ENCODE measurements around the gene TBCC.

GRCh38 chr6:42791706-42792320 lies 45.9 kb upstream of the TBCC start:
- TF ChIP-seq CTCF (IDR thresholded peaks at IDR 0.05; ENCODE audit: low read length) (no peak), EZH2 (IDR thresholded peaks at IDR 0.05; ENCODE audit: borderline replicate concordance, low read length) (no peak)

Data from OCI-LY1 (cell line).